Activated naive CD4-positive, alpha-beta T cell treated with anti-CD3 and anti-CD28 coated beads for 36 hours (primary cell): Measurements from ENCODE around the gene HOXC4. TPM values are rescaled to one million over a fixed set of nuclear protein-coding genes. Genes with fewer than 3 reads are reported as not detected.

Source experiments
- CTCF ChIA-PET: fragments of 350-600 bp; sonication (Branson Sonifier 250); formaldehyde crosslinking; loops from one replicate; lab custom pipeline; 2021; ENCODE audit warnings: antibody characterized with exemption; lab: Charles Lee
- DNase-seq: peaks from one replicate; pipeline ENCODE4 v3.0.0-alpha.2; 2020
- H3K27ac Mint-ChIP-seq: one replicate; pipeline ENCODE4 v1.8.0; 2021; ENCODE audit warnings: mild to moderate bottlenecking, mixed read lengths
- H3K27me3 Mint-ChIP-seq: one replicate; pipeline ENCODE4 v1.8.0; 2021; ENCODE audit warnings: low read depth, mixed read lengths
- H3K36me3 Mint-ChIP-seq: one replicate; pipeline ENCODE4 v1.8.0; 2021; ENCODE audit warnings: low read depth, mixed read lengths
- H3K4me1 Mint-ChIP-seq: one replicate; pipeline ENCODE4 v1.8.0; 2021; ENCODE audit warnings: low read depth, mixed read lengths
- H3K4me3 Mint-ChIP-seq: one replicate; pipeline ENCODE4 v1.8.0; 2021; ENCODE audit warnings: mild to moderate bottlenecking, moderate library complexity, mixed read lengths
- H3K9me3 Mint-ChIP-seq: one replicate; pipeline ENCODE4 v1.8.0; 2021; ENCODE audit warnings: mixed read lengths
- intact Hi-C: fragments of 100-400 bp; cut with micrococcal nuclease; formaldehyde crosslinking; loops from one replicate; pipeline ENCODE4 v1.15.1; 2023
- total RNA-seq, 2 experiments: library from RNA; stranded (reverse); gene quantifications; one replicate each; pipeline ENCODE4 v1.2.3, GENCODE V29; 2021

HOXC4 gene
- total RNA-seq, 2 experiments from 2014 or later = 0.12 TPM; not detected in 1

- CTCF ChIA-PET = interaction anchor here (0.5 kb wide), 1 partner anchor 78 kb away, joined by 4 read pairs; no protein-coding TSS in a partner anchor
- Mint-ChIP-seq H3K27ac (no peak overlapping the region), H3K36me3 (no peaks in the 10 kb centered on the region), H3K27me3 (peaks cover 92% of the 10 kb centered on the region), H3K4me3 (no peak overlapping the region), H3K4me1 (peaks cover 17% of the 10 kb centered on the region), H3K9me3 (no peaks in the 10 kb centered on the region)
- DNase-seq = no peak
- intact Hi-C loops = no loop called here
Measured at GRCh38 chr12:54047964-54048303, 5.7 kb upstream of the HOXC4 start.

- no peaks in the 10 kb centered on the region for H3K9me3 Mint-ChIP-seq
- H3K4me3 Mint-ChIP-seq = no peak overlapping the region
- intact Hi-C loops = no loop called here
- DNase-seq = no peak
- no peaks in the 10 kb centered on the region for H3K36me3 Mint-ChIP-seq
- H3K4me1 Mint-ChIP-seq = peaks cover 21% of the 10 kb centered on the region
- peaks cover 88% of the 10 kb centered on the region for H3K27me3 Mint-ChIP-seq
- CTCF ChIA-PET = interaction anchor here (0.5 kb wide), 1 partner anchor 77 kb away, joined by 4 read pairs; no protein-coding TSS in a partner anchor
- H3K27ac Mint-ChIP-seq = no peak overlapping the region
Measured at GRCh38 chr12:54048406-54049093, 5.1 kb upstream of the HOXC4 start.

- no peaks in the 10 kb centered on the region for H3K36me3 Mint-ChIP-seq
- no peaks in the 10 kb centered on the region for H3K9me3 Mint-ChIP-seq
- intact Hi-C loops = no loop called here
- CTCF ChIA-PET = no interaction called here
- no peak overlapping the region for H3K27ac Mint-ChIP-seq
- H3K4me1 Mint-ChIP-seq = peaks cover 25% of the 10 kb centered on the region
- DNase-seq = no peak
- no peak overlapping the region for H3K4me3 Mint-ChIP-seq
- peaks cover 88% of the 10 kb centered on the region for H3K27me3 Mint-ChIP-seq
Measured at GRCh38 chr12:54049108-54049507, 4.5 kb upstream of the HOXC4 start.

GRCh38 chr12:54050482-54050810 lies 3.2 kb upstream of the HOXC4 start:
- intact Hi-C loops = loop anchor here (5.0 kb wide), 2 partner anchors 78 to 98 kb away; partner anchors contain the start of genes HOTAIR, HOXC11 and HOXC12
- Mint-ChIP-seq H3K4me1 (peaks cover 27% of the 10 kb centered on the region), H3K36me3 (no peaks in the 10 kb centered on the region), H3K27me3 (peaks cover 83% of the 10 kb centered on the region), H3K27ac (no peak overlapping the region), H3K9me3 (no peaks in the 10 kb centered on the region), H3K4me3 (no peak overlapping the region)
- CTCF ChIA-PET = interaction anchor here (0.6 to 1.2 kb wide), 4 partner anchors 18 to 141 kb away, joined by 3 to 5 read pairs (median 4); partner anchors contain the start of gene HOXC8
- no peak for DNase-seq

- CTCF ChIA-PET = interaction anchor here (0.6 to 1.2 kb wide), 4 partner anchors 19 to 141 kb away, joined by 3 to 5 read pairs (median 4); partner anchors contain the start of gene HOXC8
- H3K27me3 Mint-ChIP-seq = peaks cover 75% of the 10 kb centered on the region
- H3K27ac Mint-ChIP-seq = no peak overlapping the region
- no peaks in the 10 kb centered on the region for H3K9me3 Mint-ChIP-seq
- H3K36me3 Mint-ChIP-seq = no peaks in the 10 kb centered on the region
- intact Hi-C loops = loop anchor here (5.0 kb wide), 2 partner anchors 79 to 99 kb away; partner anchors contain the start of genes HOTAIR, HOXC11 and HOXC12
- DNase-seq = no peak
- no peak overlapping the region for H3K4me3 Mint-ChIP-seq
- H3K4me1 Mint-ChIP-seq = peaks cover 27% of the 10 kb centered on the region
Measured at GRCh38 chr12:54051026-54051842, 2.4 kb upstream of the HOXC4 start.

- peaks cover 26% of the 10 kb centered on the region for H3K4me1 Mint-ChIP-seq
- H3K36me3 Mint-ChIP-seq = no peaks in the 10 kb centered on the region
- H3K27me3 Mint-ChIP-seq = peaks cover 70% of the 10 kb centered on the region
- no peak for DNase-seq
- intact Hi-C loops = loop anchor here (5.0 kb wide), 2 partner anchors 80 to 100 kb away; partner anchors contain the start of genes HOTAIR, HOXC11 and HOXC12
- H3K4me3 Mint-ChIP-seq = no peak overlapping the region
- H3K9me3 Mint-ChIP-seq = no peaks in the 10 kb centered on the region
- no peak overlapping the region for H3K27ac Mint-ChIP-seq
- CTCF ChIA-PET = interaction anchor here (0.6 to 2.0 kb wide), 3 partner anchors 19 to 213 kb away, joined by 3 to 11 read pairs (median 6); partner anchors contain the start of gene HOXC5
Measured at GRCh38 chr12:54051874-54052437, 1.7 kb upstream of the HOXC4 start.

- no peak for DNase-seq
- no peak overlapping the region for H3K27ac Mint-ChIP-seq
- peak overlapping the region; percentile 38 for H3K4me3 Mint-ChIP-seq
- peaks cover 73% of the 10 kb centered on the region for H3K27me3 Mint-ChIP-seq
- CTCF ChIA-PET = interaction anchor here (0.6 to 2.0 kb wide), 5 partner anchors 20 to 212 kb away, joined by 3 to 11 read pairs (median 5); partner anchors contain the start of gene HOXC5
- H3K9me3 Mint-ChIP-seq = no peaks in the 10 kb centered on the region
- H3K4me1 Mint-ChIP-seq = peaks cover 25% of the 10 kb centered on the region
- intact Hi-C loops = loop anchor here (5.0 kb wide), 2 partner anchors 80 to 100 kb away; partner anchors contain the start of genes HOTAIR, HOXC11 and HOXC12
- H3K36me3 Mint-ChIP-seq = no peaks in the 10 kb centered on the region
Measured at GRCh38 chr12:54052438-54053002, 1.1 kb upstream of the HOXC4 start.

GRCh38 chr12:54053003-54053750 lies 458 bp upstream of the HOXC4 start:
- Mint-ChIP-seq H3K4me3 (peak overlapping the region; percentile 38), H3K27me3 (peaks cover 67% of the 10 kb centered on the region), H3K4me1 (peaks cover 21% of the 10 kb centered on the region), H3K27ac (no peak overlapping the region), H3K9me3 (no peaks in the 10 kb centered on the region), H3K36me3 (no peaks in the 10 kb centered on the region)
- CTCF ChIA-PET = interaction anchor here (0.6 to 2.0 kb wide), 4 partner anchors 20 to 155 kb away, joined by 3 to 11 read pairs (median 4); partner anchors contain the start of gene HOXC5
- intact Hi-C loops = loop anchor here (5.0 kb wide), 2 partner anchors 81 to 101 kb away; partner anchors contain the start of genes HOTAIR, HOXC11 and HOXC12
- no peak for DNase-seq

- H3K27me3 Mint-ChIP-seq = peaks cover 69% of the 10 kb centered on the region
- CTCF ChIA-PET = no interaction called here
- intact Hi-C loops = loop anchor here (1.0 to 5.0 kb wide), 3 partner anchors 8 to 102 kb away; partner anchors contain the start of genes HOTAIR, HOXC11 and HOXC12
Measured at GRCh38 chr12:54054742-54055194, 1.1 kb downstream of the HOXC4 start.

GRCh38 chr12:54055552-54055951 lies 1.9 kb downstream of the HOXC4 start:
- no peak overlapping the region for H3K4me3 Mint-ChIP-seq
- H3K27ac Mint-ChIP-seq = no peak overlapping the region
- no peaks in the 10 kb centered on the region for H3K36me3 Mint-ChIP-seq
- peaks cover 21% of the 10 kb centered on the region for H3K4me1 Mint-ChIP-seq
- no peaks in the 10 kb centered on the region for H3K9me3 Mint-ChIP-seq
- intact Hi-C loops = no loop called here
- CTCF ChIA-PET = interaction anchor here (1.0 to 1.3 kb wide), 3 partner anchors 23 to 158 kb away, joined by 4 to 5 read pairs (median 5); no protein-coding TSS in a partner anchor
- peaks cover 67% of the 10 kb centered on the region for H3K27me3 Mint-ChIP-seq
- no peak for DNase-seq

More at GRCh38 chr12:54054742-54055194, 1.1 kb downstream of the HOXC4 start:
- Mint-ChIP-seq H3K9me3 (no peaks in the 10 kb centered on the region), H3K4me3 (no peak overlapping the region), H3K4me1 (peaks cover 21% of the 10 kb centered on the region), H3K27ac (no peak overlapping the region), H3K36me3 (no peaks in the 10 kb centered on the region)
- DNase-seq = no peak

- Mint-ChIP-seq H3K27ac (no peak overlapping the region), H3K4me3 (no peak overlapping the region), H3K9me3 (no peaks in the 10 kb centered on the region), H3K4me1 (peaks cover 21% of the 10 kb centered on the region), H3K27me3 (peaks cover 67% of the 10 kb centered on the region), H3K36me3 (no peaks in the 10 kb centered on the region)
- CTCF ChIA-PET = interaction anchor here (0.6 to 1.3 kb wide), 4 partner anchors 24 to 164 kb away, joined by 4 to 5 read pairs (median 5); no protein-coding TSS in a partner anchor
- intact Hi-C loops = no loop called here
- no peak for DNase-seq
Measured at GRCh38 chr12:54056110-54056509, 2.5 kb downstream of the HOXC4 start.
